ENCODE results near the gene DNASE1L2. TPM values are rescaled to one million over a fixed set of nuclear protein-coding genes. Genes with fewer than 3 reads are reported as not detected.
"Not testable (repeated sequence)": the region's sequence is repeated elsewhere in the genome, so short reads cannot be mapped to it uniquely, and the experiment has no call there.

DNASE1L2 gene
- total and polyA plus RNA-seq, 3 donors from 2014 or later, result 1.1 to 3.5 (median 2.5) TPM

- Histone ChIP-seq H3K4me3 (no peak overlapping the region), H3K4me1 (peaks cover 8% of the 10 kb centered on the region), H3K9me3 (no peaks in the 10 kb centered on the region), H3K36me3 (ENCODE audit: low read depth, missing control alignments) (no peaks in the 10 kb centered on the region), H3K27me3 (no peaks in the 10 kb centered on the region), H3K27ac (no peak overlapping the region)
- 78 to 86% methylated on average over 12 of the region's 12 CpGs for WGBS, 2 donors
- intact Hi-C loops (cut with DNase I; ENCODE audit: low total_unique reads), result loop anchor here (10.0 kb wide), 1 partner anchor 102 kb away; the partner anchor contains the start of gene TRAF7
- TF ChIP-seq POLR2A (IDR thresholded peaks at IDR 0.05) (no peak), CTCF (IDR thresholded peaks at IDR 0.05) (no peak)
- DNase-seq, result no peak
Observed at GRCh38 chr16:2256531-2257140, 20.4 kb downstream of the DNASE1L2 start.

DNA sequence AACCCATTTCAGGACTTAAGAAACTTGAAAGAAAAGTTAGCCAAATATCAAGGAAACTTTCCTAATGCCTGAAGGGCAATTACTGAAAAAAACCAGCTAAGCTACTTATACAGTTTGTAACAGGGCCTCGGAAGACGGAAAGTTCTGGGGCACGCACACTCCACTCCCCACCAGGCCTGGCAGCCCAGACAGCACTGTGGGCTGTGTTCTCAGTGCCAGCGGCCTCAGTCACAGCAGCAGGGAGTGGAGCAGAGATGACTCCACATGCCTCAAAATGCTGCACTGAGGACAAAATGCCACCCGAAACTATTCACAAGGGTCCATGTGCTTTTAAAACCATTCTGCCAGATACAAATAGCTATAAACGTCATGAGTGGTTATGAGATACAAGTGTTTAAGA lies 21.5 kb downstream of the DNASE1L2 start:
- no peak for DNase-seq
- TF ChIP-seq CTCF (IDR thresholded peaks at IDR 0.05) (no peak), POLR2A (IDR thresholded peaks at IDR 0.05) (no peak)

DNA sequence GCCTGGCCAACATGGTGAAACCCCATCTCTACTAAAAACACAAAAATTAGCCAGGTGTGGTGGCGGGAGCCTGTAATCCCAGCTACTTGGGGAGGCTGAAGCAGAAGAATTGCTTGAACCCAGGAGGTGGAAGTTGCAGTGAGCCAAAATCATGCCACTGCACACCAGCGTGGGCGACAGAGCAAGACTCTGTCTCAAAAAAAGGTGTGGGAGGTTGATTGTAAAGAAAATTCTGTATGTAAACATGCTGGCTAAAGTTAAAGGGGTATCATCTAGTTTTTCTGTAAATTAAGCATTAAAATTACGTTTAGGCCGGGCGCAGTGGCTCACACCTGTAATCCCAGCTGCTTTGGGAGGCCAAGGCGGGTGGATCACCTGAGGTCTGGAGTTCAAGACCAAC lies 22.3 kb downstream of the DNASE1L2 start:
- not testable (repeated sequence) for H3K9me3 ChIP-seq; H3K4me3 ChIP-seq; H3K27me3 ChIP-seq; DNase-seq; H3K4me1 ChIP-seq; H3K27ac ChIP-seq; H3K36me3 ChIP-seq (ENCODE audit: low read depth, missing control alignments)
- WGBS, 2 donors, result 92 to 95% methylated on average over 7 of the region's 7 CpGs
- intact Hi-C loops (cut with DNase I; ENCODE audit: low total_unique reads), result loop anchor here (10.0 kb wide), 1 partner anchor 104 kb away; the partner anchor contains the start of gene TRAF7

More for the DNA sequence above, 21.5 kb downstream of the DNASE1L2 start:
- intact Hi-C loops (cut with DNase I; ENCODE audit: low total_unique reads), result loop anchor here (10.0 kb wide), 1 partner anchor 103 kb away; the partner anchor contains the start of gene TRAF7
- Histone ChIP-seq H3K9me3 (no peaks in the 10 kb centered on the region), H3K27me3 (no peaks in the 10 kb centered on the region), H3K27ac (no peak overlapping the region), H3K4me1 (no peaks in the 10 kb centered on the region), H3K4me3 (no peak overlapping the region), H3K36me3 (ENCODE audit: low read depth, missing control alignments) (no peaks in the 10 kb centered on the region)
- 85 to 90% methylated on average over 6 of the region's 6 CpGs for WGBS, 2 donors

- no peak for TF ChIP-seq CTCF (IDR thresholded peaks at IDR 0.05)
- no peak for TF ChIP-seq POLR2A (IDR thresholded peaks at IDR 0.05)
- Histone ChIP-seq H3K27ac (no peak overlapping the region), H3K4me1 (no peaks in the 10 kb centered on the region), H3K27me3 (no peaks in the 10 kb centered on the region), H3K9me3 (no peaks in the 10 kb centered on the region), H3K4me3 (no peak overlapping the region), H3K36me3 (ENCODE audit: low read depth, missing control alignments) (no peaks in the 10 kb centered on the region)
- 94 to 97% methylated on average over 8 of the region's 8 CpGs for WGBS, 2 donors
- no peak for DNase-seq
- intact Hi-C loops (cut with DNase I; ENCODE audit: low total_unique reads), result no loop called here
Observed at GRCh38 chr16:2260250-2260649, 24.0 kb downstream of the DNASE1L2 start.

DNA sequence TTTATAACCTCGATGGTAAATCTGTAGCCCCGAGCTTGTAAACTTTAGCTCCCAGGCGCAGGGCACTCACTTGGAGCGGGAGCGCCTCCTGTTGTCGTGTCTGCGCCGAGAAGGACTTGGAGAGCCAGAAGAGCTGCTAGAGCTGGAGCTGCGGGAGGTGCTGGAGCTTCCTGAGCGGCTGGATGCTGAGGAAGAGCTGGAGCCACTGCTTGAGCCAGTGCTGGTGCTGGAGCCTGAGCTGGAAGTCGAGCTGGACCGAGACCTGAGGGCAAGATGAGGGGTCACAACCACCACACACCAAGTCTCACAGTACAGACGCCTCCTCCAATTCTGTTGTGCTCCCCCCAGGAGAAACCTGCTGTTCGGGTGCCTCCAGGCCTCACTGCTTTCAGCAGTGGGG lies 26.8 kb downstream of the DNASE1L2 start:
- H3K27ac ChIP-seq; H3K9me3 ChIP-seq; H3K27me3 ChIP-seq; H3K36me3 ChIP-seq (ENCODE audit: low read depth, missing control alignments); DNase-seq; H3K4me3 ChIP-seq; intact Hi-C loops (cut with DNase I; ENCODE audit: low total_unique reads); H3K4me1 ChIP-seq: not testable (repeated sequence)
- WGBS, 2 donors, result 80 to 86% methylated on average over 14 of the region's 14 CpGs

- H3K9me3 ChIP-seq; H3K27me3 ChIP-seq; intact Hi-C loops (cut with DNase I; ENCODE audit: low total_unique reads); DNase-seq; H3K36me3 ChIP-seq (ENCODE audit: low read depth, missing control alignments); H3K4me1 ChIP-seq: not testable (repeated sequence)
- H3K4me3 ChIP-seq, result peak overlapping the region; percentile 67 to 85
- 3 to 7% methylated on average over 9 to 12 of the region's 12 CpGs for WGBS, 2 donors
- H3K27ac ChIP-seq, result peak overlapping the region in 1 of 2 donors; percentile 84
Observed at GRCh38 chr16:2266887-2267286, 30.6 kb downstream of the DNASE1L2 start.

DNA sequence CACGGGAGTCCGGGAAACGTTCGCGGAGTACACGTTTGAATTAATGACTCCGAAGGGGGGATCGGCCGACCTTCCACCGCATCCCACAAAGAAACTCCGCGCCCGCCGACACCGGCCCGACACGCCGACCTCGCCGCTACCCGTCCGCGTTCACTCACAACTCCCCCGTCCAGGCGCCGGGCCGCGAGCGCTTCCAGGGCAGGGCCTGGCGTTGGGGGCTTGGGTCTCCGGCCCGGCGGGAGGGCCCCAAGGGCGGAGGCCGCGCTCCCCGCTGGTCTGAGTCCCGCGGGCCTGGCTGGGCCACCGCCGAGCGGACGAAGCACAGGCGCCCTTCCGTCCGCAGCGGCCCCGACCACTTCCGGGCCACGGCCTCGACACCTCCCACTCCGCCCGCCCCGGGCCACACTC lies 31.3 kb downstream of the DNASE1L2 start:
- peak; percentile 28 for DNase-seq
- H3K27me3 ChIP-seq; H3K4me1 ChIP-seq; H3K9me3 ChIP-seq; H3K36me3 ChIP-seq (ENCODE audit: low read depth, missing control alignments); intact Hi-C loops (cut with DNase I; ENCODE audit: low total_unique reads): not testable (repeated sequence)
- WGBS, 2 donors, result 0% methylated on average over 15 to 35 of the region's 54 CpGs
- Histone ChIP-seq H3K27ac (peak overlapping the region; percentile 84 to 95), H3K4me3 (peak overlapping the region; percentile 67 to 85)

Data from testis (tissue), 3 donors.